ENCODE measurements around the gene MYL4.

Gene MYL4

DNA sequence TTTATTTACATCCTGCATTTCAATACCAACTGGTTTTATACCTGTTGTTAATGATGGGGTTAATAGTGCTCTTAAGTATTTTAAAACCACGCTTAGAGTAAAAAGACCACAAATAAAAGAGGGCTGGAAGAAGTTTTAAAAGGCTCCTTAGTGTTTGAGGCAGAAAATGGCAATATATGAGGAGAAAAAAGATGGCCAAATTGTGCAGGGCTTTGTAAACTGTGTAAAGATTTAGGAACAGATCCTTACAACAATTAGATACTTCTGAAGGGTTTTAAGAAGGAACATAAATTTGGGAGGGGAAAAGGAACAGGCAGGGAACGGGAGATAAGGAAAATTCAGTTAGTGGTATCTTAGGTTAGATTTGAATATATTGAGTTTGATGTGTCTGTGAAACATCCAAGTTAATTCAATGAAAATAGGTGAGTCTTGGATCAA is 32.7 kb upstream of the MYL4 start:
- H3K27ac ChIP-seq (replicated peaks), result no peak overlapping the region
- DNase-seq (ENCODE audit: low read depth in 1 of 2, low spot score in 1 of 2), result no peak
- no peak for TF ChIP-seq REST (IDR thresholded peaks at IDR 0.05; ENCODE audit: insufficient replicate concordance, low read depth)
- TF ChIP-seq GABPA (IDR thresholded peaks at IDR 0.05; ENCODE audit: low read depth), result no peak
- TF ChIP-seq SPI1 (IDR thresholded peaks at IDR 0.05; ENCODE audit: borderline replicate concordance, low read depth), result no peak
- TF ChIP-seq, protein P1, sequence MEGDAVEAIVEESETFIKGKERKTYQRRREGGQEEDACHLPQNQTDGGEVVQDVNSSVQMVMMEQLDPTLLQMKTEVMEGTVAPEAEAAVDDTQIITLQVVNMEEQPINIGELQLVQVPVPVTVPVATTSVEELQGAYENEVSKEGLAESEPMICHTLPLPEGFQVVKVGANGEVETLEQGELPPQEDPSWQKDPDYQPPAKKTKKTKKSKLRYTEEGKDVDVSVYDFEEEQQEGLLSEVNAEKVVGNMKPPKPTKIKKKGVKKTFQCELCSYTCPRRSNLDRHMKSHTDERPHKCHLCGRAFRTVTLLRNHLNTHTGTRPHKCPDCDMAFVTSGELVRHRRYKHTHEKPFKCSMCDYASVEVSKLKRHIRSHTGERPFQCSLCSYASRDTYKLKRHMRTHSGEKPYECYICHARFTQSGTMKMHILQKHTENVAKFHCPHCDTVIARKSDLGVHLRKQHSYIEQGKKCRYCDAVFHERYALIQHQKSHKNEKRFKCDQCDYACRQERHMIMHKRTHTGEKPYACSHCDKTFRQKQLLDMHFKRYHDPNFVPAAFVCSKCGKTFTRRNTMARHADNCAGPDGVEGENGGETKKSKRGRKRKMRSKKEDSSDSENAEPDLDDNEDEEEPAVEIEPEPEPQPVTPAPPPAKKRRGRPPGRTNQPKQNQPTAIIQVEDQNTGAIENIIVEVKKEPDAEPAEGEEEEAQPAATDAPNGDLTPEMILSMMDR (IDR thresholded peaks at IDR 0.05; ENCODE audit: insufficient read depth, low read length), result no peak
- no peak for TF ChIP-seq POLR2AphosphoS5 (IDR thresholded peaks at IDR 0.05; ENCODE audit: low read depth)

GRCh38 chr17:47177261-47177660 is 31.9 kb upstream of the MYL4 start:
- H3K27ac ChIP-seq (replicated peaks), result no peak overlapping the region
- H3K4me3 ChIP-seq (replicated peaks; ENCODE audit: insufficient read depth, low read length), result no peak overlapping the region
- DNase-seq (ENCODE audit: low read depth in 1 of 2, low spot score in 1 of 2), result no peak
- no peaks in the 10 kb centered on the region for H3K27me3 ChIP-seq (ENCODE audit: insufficient read depth, poor library complexity, severe bottlenecking)
- TF ChIP-seq REST (IDR thresholded peaks at IDR 0.05; ENCODE audit: insufficient replicate concordance, low read depth), result no peak
- TF ChIP-seq, protein P1 (IDR thresholded peaks at IDR 0.05; ENCODE audit: insufficient read depth, low read length), result no peak
- TF ChIP-seq GABPA (IDR thresholded peaks at IDR 0.05; ENCODE audit: low read depth), result no peak
- no peak for TF ChIP-seq POLR2AphosphoS5 (IDR thresholded peaks at IDR 0.05; ENCODE audit: low read depth)

More for the DNA sequence above, 32.7 kb upstream of the MYL4 start:
- Histone ChIP-seq H3K27me3 (ENCODE audit: insufficient read depth, poor library complexity, severe bottlenecking) (no peaks in the 10 kb centered on the region), H3K4me3 (replicated peaks; ENCODE audit: insufficient read depth, low read length) (no peak overlapping the region)

DNA sequence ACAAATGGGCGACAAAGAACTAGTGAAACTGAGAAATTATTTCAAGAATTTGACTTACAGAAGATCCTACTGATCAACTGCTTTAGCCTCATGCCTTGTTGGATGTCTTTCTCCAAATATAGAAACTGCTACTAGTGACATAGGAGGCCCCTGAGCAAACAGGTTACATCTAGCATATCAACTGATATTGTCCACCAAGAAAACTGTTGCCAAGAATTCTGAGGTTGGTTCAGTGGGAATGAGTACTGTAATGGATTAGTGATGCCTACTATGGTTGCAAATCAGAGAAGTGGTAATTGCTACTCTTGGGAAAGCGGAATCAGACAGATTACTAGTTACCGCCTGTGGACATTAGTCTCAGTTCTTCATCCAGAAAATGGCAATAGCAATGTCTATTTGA is 30.0 kb upstream of the MYL4 start:
- no peaks in the 10 kb centered on the region for H3K27me3 ChIP-seq (ENCODE audit: insufficient read depth, poor library complexity, severe bottlenecking)
- no peak overlapping the region for H3K27ac ChIP-seq (replicated peaks)
- DNase-seq (ENCODE audit: low read depth in 1 of 2, low spot score in 1 of 2), result no peak
- no peak overlapping the region for H3K4me3 ChIP-seq (replicated peaks; ENCODE audit: insufficient read depth, low read length)
- TF ChIP-seq GABPA (IDR thresholded peaks at IDR 0.05; ENCODE audit: low read depth) (no peak), SPI1 (IDR thresholded peaks at IDR 0.05; ENCODE audit: borderline replicate concordance, low read depth) (no peak), POLR2AphosphoS5 (IDR thresholded peaks at IDR 0.05; ENCODE audit: low read depth) (no peak), REST (IDR thresholded peaks at IDR 0.05; ENCODE audit: insufficient replicate concordance, low read depth) (no peak)
- TF ChIP-seq, protein P1 (IDR thresholded peaks at IDR 0.05; ENCODE audit: insufficient read depth, low read length), result no peak

Measured in HL-60 (cell line).